HG02763 (cell line): ENCODE results near the gene GRM4.

Experiments used
- ATAC-seq: cut with Tn5 transposase; IDR thresholded peaks from one replicate; pipeline ENCODE4 v1.9.1; 2021; ENCODE audit warnings: mild to moderate bottlenecking, moderate library complexity; ENCODE audit not compliant: unreplicated experiment

Gene GRM4

DNA sequence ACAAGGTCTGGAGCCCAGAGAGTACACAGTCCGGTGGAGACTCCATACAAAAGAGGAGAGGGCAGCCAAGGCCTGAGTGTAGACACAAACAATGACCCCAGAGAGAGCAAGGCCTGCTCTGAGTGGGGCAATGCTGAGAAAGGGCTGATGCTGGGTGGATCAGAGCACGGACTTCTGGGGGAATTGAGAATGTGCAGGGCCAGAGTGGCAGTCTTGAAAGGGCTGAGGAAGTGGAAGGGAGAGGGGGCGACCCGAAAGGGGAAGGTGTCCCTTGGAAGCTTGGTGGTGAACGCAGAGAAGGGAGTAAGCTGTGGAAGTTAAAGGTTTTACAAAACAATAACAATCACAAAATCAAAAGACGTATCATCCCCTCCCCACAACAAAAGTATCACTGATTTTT is 12.0 kb upstream of the GRM4 start:
- no peak for ATAC-seq

DNA sequence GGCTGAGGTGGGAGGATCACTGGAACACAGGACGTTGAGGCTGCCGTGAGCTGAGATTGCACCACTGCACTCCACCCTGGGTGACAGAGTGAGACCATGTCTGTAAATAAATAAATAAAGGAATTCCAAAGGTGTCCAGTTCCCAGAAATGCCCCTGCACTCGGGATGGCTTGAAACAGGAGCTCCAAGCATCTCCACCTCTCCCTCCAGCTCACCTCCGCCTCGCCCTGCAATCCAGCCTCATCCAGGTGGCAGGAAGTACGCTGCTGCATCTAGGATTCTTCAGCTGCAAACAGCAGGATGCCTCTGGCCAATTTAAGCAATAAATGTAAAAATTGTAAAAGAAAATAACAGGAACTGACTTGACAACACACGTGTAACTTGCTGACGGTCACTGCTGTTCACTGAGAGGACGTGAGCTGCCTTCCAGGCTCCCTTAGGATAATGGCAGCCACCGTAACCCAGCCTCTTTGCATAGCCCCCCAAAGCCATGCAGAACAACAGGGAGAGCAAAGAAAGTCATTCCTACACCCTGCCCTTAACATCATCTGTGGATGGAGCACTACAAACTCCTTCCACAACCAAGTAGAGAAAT is 11.4 kb upstream of the GRM4 start:
- no peak for ATAC-seq

DNA sequence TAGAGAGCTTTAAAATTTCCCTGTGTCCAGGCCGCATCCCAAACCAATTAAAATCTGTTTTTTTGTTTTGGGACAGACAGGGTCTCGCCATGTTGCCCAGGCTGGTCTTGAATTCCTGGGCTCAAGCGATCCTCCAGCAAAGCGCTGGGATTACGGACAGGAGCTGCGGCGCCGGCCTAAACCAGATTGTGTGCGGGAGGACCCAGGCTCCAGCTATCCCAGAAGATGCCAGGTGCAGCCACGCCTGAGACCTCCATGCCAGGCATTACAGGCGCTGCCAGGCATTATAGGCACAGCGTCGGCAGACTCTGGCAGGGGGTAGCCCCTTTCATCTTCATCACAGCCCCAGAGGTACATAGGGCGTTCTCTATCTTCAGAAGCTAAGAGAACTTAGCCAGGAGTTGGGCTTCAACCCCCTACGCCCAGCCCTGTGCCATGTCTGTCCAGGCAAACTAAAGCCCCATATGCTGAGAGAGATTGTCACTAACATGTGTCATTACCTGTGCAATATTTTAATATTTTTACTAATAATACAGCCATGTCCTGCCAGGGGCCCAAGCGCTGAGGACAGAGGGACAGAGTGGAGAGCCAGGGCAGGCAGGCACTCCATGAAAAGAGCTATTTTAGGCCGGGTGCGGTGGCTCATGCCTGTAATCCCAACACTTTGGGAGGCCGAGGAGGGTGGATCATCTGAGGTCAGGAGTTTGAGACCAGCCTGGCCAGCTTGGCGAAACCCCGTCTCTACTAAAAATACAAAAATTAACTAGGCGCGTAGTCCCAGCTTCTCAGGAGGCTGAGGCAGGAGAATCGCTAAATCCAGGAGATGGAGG is 9.8 kb upstream of the GRM4 start:
- no peak for ATAC-seq

DNA sequence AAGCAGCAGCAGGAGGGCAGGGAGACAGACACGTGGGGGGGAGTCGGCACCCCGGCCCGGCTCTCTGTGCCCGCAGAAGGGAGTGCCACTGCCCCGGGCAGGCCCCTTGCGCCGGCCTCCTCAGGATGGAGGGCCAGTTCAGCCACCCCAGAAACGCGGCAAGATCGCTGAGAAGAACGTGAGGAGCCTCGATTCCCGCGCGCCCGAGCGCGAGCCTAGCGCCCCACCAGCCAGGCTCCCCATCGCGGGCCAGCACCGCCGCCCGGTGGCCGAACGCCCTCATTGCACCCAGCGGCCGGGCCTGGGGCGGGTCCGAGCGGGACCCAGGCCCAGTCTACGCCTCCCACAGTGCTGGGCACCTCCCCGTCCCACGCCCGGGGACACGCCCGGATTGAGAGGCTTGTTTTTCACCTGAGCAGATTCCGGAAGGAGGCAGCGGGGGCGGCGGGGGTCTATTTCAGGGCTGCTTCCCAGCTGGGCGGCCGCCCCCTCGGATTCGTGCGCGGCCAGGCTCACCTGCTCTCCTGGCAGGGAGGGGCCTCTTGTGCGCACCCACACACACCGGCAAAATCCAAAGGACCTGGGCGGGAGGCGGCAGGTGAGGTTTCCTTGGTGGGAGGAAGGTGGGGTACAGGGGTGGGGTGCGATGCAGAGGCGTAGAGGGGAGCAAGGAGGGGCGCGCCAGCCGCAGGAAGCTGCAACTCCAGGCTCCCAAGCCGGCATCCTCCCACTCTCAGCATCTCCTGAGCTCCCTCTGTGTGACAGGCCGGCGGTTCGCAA is 9.0 kb upstream of the GRM4 start:
- no peak for ATAC-seq

DNA sequence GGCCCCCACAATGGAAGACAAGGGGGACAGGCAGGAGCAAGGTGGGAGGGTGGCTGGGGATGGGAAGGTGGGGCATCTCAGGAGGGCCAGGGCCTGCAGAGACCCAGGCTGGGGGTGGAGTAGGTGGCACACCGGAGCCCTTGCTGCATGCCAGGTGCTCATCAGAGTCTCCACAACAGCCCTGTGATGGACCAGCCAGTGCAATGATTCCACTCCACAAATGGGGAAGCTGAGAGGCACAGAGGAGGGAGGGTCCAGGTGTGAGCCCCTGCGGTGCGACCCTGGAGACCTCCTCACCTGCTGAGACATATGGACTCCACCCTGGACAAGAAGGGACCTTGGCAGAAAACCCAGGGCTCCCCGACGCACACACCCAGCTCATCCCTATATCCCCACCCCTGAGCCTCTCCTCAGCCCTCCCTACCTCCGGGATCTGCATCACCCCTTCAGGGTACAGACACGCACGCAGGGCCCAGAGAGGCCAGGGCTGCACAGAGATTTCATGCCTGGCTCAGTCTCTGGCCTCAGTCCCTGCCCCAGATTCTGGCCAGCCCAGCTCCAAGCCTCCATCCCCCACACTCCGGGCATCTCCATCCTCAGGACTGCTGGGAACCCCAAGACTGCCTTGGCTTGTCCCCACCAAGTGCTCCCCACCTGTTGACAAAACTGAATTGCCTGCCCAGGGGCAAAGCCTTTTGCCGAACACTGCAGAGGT is 7.1 kb upstream of the GRM4 start:
- ATAC-seq = no peak

DNA sequence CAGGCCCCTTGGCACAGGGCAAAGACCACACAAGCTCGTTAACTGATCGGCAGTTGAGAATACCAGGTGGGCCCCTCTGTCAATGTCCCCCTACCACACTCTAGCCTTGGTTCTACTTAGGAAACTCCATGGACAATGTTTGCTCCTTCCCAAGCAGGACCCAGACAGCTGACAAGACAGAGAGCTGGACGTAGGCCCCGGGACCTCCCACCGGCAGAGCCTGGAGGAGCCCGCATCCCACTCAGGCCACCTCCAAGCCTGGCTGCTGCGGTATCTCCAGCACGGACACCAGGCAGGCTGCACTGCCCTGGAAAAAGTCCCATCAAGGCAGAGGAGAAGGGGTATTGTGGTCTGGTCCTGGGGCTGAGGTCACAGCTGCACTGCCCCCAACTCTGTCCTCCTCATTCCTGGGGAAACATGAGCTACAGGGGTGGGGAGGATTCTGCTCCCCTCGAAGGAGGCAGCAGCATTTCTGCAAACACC is 6.2 kb upstream of the GRM4 start:
- no peak for ATAC-seq

DNA sequence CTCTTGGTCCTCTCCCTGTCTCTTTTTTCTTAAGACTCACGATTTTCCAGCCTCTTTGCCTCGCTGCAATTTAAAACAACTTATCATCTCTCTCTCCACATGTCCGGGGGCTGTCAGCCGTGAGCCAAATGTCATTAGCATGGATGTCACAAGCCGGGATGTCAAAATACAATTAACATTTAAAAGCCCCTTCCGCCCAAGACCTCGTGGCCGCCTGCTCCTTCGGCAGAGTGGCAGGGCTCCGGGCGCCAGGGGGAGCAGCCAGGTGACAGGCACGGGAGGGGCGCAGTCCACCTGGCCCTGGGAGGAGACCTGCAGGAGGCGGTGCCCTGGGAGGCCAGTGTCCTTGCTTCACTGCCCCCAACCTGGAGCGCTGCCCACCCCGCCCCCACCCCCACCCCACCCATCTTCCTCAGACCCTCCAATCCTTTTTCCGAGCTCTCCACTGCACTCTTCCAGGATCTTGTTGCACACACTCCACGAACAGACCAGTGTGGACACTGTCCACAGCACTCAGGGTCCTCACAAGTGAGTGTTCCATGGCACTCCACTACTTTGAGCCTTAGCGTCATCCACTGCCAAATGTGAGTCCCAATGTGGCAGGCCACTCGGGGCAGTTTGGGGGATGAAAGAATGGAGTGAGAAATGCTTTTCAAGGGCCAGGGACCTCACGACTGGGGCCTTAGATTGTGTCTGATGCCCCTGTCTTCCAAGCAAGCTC is 5.6 kb upstream of the GRM4 start:
- no peak for ATAC-seq

DNA sequence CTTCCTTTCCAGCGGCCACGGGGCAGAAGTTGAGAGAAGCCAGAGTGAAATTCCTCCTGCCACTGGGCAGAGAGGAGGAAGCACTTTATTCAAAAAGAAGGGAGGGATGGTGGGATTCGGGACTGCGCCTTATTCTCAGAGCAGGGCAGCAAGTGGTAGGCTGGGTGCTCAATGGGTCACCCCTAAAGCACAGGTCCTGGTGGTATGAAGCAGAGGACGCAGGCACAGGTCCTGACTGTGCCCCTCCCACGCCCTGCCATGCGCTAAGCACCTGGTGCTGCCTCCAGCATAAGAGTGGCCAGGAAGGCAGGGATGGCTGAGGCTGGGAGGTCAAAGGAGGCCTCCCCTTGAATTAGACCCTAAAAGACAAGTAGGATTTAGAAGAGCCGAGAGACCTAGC is 4.9 kb upstream of the GRM4 start:
- ATAC-seq = no peak

DNA sequence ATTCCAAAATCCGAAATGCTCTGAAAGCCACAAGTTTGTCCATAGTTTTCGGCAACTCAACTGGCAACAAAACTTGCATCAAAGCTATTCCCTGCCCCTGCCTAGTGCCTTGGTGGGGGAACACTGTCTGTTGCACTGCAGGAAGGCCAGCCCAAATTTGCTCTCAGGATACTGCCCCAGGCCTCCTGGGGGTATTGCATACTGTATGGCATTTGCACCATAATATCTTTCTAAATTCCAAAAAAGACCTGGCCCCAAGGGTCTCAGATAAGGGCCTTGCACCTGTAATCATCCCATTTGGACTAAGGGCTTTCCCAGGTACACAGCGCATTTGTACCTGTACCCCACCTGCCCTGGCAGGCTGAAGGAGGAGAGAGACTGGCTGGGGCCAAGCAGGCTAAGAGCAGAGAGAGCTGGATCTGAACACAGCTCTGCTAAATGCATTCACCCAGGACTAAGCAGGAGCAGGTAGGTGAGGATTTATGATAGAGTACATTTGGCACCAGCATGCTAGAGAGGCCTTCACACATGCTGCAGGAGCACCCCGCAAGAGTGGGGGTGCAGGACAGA is 4.0 kb upstream of the GRM4 start:
- ATAC-seq = no peak

DNA sequence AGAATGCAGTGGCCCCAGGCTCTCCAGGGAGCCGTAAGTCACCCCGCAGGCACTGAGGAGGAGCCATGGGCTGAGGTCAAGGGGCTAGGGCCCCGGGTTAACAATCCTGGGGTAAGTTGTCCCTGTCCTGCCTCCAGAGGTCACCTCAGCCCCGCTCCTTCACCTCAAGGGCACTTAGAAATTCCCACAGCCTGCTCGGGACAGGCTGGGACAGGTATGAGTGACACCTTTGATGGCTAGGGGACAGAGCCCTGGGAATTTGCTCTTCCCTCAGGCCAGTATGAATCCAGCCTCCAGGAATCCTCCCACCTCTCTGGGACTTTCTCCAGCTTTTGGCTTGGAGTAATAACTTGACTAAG is 3.5 kb upstream of the GRM4 start:
- no peak for ATAC-seq

DNA sequence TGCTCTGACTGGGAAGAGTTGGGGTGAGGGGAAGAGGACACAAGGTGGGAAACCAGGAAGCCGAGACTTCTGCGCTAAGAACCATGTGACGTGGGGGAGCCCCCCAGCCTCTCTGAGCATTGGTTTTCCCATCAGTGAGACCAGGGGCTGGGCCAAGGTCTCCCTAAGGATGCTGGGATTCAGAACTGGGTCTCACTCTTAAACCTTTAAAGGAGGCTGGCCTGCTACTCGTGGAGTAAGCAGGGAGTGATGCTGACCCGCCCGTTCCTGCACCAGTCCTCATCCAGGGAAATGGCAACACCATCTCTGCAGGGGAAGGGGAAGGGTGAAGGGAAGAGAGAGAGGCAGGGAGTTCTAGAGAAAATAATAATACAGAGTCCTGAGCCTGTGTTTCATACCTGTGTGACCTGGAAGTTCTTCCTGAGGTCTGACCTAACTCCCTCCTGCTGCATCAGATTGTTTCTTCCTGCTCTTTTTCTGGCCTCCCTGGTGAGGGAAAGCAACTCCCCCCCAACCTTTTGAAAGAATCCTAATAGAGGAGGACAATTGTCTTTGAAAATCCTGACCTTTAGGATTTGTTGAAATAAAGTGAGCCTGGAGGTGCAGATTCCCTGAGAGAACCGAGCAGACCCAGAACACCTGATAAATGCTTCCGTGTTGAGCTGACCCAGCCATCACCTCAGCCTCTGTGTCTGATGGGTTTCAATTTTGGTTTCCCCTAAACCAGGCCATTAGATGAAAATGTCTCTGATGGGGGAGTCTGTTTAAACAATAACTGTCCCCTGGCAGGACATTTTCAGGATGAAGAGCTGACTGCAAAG is 3.0 kb upstream of the GRM4 start:
- no peak for ATAC-seq

DNA sequence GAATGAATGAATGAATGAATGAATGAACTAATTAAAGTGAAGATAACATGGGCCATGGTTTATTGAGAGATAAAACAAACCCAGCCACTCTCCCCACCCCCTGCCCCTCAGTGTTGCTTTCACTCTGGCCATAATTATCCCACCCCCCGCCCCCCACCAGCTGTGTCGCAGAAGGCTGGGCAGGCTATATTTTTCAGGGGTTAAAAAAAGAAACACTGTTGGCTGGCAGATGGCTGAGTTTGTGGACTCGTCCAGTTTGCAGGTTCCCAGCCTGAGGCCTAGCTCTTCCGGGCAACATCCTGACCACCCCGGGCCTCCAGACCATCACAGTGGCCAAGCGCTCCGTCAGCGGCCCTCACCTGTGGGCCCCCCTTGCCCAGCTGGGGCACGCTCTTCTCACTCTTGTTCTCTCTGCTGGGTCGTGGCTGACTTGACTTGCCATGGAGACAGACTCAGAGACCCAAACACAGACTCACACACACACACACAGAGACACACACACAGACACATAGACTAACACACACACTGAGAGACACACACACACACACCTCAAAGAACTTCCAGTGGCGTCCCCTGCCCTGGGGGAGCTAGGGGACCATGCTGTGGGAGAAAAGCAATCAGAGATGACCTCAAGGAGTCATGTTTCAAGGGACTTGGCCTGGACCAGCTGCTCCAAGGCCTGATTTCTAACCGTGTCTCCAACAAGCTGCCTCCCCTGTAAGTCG is 2.2 kb upstream of the GRM4 start:
- ATAC-seq = no peak

DNA sequence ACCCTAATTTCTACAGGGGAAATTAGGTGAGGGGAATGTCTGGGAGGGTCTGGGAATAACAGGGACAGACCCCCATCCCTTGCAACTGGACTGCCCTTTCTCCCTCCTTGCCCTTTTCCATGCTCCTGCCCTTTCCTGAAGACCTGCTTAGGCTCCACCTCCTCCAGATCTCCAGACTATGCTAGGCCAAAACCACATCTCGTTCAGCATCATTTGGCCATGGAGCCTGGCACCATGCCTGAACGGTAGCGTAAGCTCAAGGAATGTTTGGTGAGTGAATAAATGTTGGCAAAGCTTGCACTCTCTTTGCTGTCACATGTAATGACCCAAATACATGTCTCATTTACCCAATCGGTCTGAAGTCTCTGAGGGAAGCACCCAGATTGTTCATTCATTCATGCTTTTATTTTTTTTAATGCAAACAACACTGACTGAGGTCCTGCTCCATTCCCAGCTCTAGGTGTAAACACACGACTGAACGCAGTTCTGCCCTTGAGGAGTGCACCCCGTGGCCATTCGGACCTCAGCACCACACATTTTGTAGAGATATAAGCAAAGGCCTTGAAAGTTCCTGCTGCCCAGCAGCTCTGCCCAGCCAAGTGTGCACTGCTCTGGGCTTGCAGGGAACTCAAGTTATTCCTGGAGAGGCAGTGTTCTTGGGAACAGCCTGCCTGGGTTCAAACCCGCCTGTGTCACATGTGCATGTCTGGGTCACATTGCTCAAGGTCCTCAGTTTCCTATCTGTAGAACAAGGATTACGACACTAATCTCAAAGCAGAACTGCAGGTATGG is 1.1 kb upstream of the GRM4 start:
- ATAC-seq = no peak

DNA sequence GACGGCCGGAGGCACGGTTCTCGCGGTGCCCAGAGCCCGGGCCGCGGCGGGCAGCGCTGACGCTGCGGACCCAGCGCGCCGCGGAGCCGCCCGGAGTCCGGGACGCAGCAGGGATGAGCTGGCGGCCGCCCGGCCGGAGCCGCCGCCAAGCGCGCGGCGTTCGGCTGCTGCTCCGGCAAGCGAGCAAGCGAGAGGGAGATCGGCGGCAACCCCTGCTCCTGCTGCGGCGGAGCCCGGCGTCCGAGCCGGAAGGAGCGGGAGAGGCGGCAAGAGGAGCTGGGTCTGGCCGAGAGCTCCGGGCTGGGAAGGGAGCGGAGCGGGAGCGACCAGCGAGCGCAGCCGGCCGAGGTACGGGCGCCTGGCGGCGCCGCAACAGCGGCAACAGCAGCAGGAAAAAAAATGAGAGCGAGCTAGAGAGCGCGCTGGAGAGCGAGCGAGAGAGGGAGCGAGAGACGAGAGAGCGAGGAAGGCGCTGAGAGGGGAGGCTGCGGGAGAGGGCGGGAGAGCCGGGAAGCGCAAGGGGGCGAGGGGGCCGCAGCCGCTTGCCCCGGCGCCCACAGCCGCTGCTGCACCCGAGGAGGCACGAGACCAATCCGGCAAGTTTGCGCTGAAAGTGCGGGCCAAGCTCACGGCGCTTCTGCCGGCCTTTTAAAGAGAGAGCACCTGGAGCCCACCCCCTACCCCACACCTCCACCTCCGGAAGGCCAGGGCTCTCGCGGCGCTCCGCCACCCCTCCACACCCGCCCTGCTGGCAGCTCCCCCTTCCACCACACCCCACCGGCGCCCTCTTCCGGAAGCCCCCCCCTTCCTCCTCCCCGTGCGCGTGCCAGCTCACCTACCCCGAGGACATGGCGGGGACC is 496 bp downstream of the GRM4 start:
- ATAC-seq = no peak

DNA sequence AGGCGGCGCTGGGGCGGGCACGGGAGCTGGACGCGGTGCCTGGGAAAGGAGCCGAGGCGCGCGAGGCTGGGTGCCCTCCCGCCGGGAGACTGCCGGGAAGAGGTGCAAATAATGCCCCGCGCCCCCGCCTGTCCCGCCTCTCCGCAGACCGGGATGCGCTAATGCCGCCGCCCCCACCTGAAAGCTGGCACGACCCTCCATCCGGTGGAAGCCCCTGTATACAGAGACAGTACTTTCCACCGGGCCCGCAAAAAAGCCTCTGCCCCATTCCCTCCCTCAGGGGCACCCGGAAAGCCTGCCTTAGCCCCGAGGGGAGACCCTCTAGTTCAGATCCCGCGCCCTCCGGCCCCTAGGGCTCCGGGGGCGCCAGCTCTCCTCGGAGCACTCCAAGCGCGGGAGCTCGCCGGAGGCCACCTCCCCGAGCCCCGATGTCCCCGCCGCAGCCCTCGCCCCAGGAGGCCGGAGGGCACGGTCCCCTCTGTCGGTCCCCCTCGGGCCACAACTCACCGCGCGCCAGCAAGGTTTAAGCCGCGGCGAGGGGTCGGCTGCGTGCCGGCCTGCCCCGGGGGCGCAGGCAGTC is 1.2 kb downstream of the GRM4 start:
- no peak for ATAC-seq

DNA sequence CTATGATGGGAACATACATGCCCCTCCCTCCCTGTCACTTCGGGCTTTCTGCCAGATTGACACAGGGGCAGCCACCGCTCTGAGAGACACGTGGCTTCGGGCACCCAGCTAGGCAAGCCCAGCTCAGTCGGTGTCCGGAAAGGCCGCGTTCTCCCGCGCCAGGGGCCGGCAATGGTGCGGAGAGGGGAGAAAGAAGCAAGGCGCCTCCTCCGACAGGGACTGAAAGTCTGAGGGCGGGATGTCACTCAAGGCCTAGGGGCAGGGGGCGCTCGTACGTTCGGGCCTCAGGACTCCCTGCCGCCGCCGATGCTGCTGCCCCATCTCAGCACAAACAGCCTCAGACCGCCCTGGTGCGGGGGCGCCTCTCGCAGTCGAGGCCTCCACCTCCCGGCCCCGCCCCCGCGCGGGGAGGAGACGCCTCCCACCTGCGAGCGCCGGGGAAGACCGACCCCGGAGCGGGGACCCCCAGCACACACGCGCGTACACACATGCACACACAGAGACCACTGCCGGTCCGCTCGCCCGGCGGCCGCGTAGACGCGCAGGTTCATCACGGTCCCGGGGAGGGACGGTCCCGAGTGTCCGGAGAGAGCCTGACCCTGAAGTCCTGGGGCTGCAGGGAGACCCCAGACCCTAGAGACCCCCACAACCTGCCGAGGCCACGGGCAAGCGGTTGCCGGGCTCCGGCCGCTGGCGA is 1.9 kb downstream of the GRM4 start:
- ATAC-seq = no peak
